K562 (cell line): ENCODE measurements around the gene FMOD. TPM values are rescaled to one million over a fixed set of nuclear protein-coding genes. Genes with fewer than 3 reads are reported as not detected.

Source experiments
- E2F6 ChIP-seq, 2 experiments: IDR thresholded peaks; 2 replicates each; pipeline ENCODE4 v1.6.1; 2011; ENCODE audit warnings: borderline replicate concordance in 1 of 2, control low read depth in 1 of 2, low read depth in 1 of 2, low read length in 1 of 2, mild to moderate bottlenecking in 1 of 2, mixed read lengths in 1 of 2, moderate library complexity in 1 of 2; ENCODE audit not compliant: insufficient read depth in 1 of 2, insufficient read length in 1 of 2, poor library complexity in 1 of 2, severe bottlenecking in 1 of 2; ENCODE audit errors: extremely low read depth in 1 of 2
- ELF1 ChIP-seq: fragments of 200-800 bp; sonication (Bioruptor generic); IDR thresholded peaks from 2 replicates; pipeline ENCODE4 v1.6.1; 2016; ENCODE audit warnings: missing genetic modification characterization, missing compliant biosample characterization
- FUS ChIP-seq: fragments of 200-400 bp; formaldehyde crosslinking; optimal IDR thresholded peaks from 2 replicates; pipeline ENCODE3; 2017; ENCODE audit warnings: low read depth, low read length
- GATAD2B ChIP-seq: fragments of 450-650 bp; IDR thresholded peaks from 2 replicates; pipeline ENCODE4 v1.6.1; 2017; ENCODE audit warnings: mild to moderate bottlenecking, borderline replicate concordance
- KLF10 ChIP-seq: fragments of 250-450 bp; sonication (Bioruptor Pico); IDR thresholded peaks from 2 replicates; pipeline ENCODE4 v1.6.1; 2021; ENCODE audit warnings: matching md5 sums
- KLF13 ChIP-seq: fragments of 450-650 bp; IDR thresholded peaks from 2 replicates; pipeline ENCODE4 v1.6.1; 2016; ENCODE audit warnings: missing genetic modification characterization, low read depth, mild to moderate bottlenecking, missing compliant biosample characterization, moderate library complexity, borderline replicate concordance
- MGA ChIP-seq: fragments of 450-650 bp; IDR thresholded peaks from 2 replicates; pipeline ENCODE4 v1.6.1; 2016; ENCODE audit warnings: mild to moderate bottlenecking, moderate library complexity
- SAFB2 ChIP-seq: fragments of 200-400 bp; formaldehyde crosslinking; IDR thresholded peaks from 2 replicates; pipeline ENCODE4 v1.6.1; 2018; ENCODE audit warnings: borderline replicate concordance, low read length, low read depth, moderate library complexity; ENCODE audit not compliant: severe bottlenecking
- SMARCA5 ChIP-seq: fragments of 450-650 bp; IDR thresholded peaks from 2 replicates; pipeline ENCODE4 v1.6.1; 2016
- ZNF175 ChIP-seq: fragments of 200-800 bp; sonication (Bioruptor generic); IDR thresholded peaks from 2 replicates; pipeline ENCODE4 v1.6.1; 2016; ENCODE audit warnings: low read depth, mild to moderate bottlenecking, missing genetic modification characterization, missing compliant biosample characterization
- ZNF3 ChIP-seq: fragments of 250-450 bp; sonication (Bioruptor Pico); IDR thresholded peaks from 2 replicates; pipeline ENCODE4 v1.5.0; 2021; ENCODE audit warnings: mild to moderate bottlenecking, moderate library complexity
- ZNF41 ChIP-seq: fragments of 250-450 bp; sonication (Bioruptor Pico); conservative IDR thresholded peaks from 2 replicates; pipeline ENCODE4 v1.4.0; 2020; ENCODE audit warnings: mild to moderate bottlenecking
- ZNF551 ChIP-seq: fragments of 250-450 bp; sonication (Bioruptor Pico); IDR thresholded peaks from 2 replicates; pipeline ENCODE4 v1.5.0; 2021; ENCODE audit warnings: mild to moderate bottlenecking, moderate library complexity
- ZNF561 ChIP-seq: fragments of 450-650 bp; formaldehyde crosslinking; conservative IDR thresholded peaks from 2 replicates; pipeline ENCODE4 v1.4.0; 2020; ENCODE audit warnings: mild to moderate bottlenecking, moderate library complexity
- ZNF77 ChIP-seq: fragments of 250-450 bp; sonication (Bioruptor Pico); IDR thresholded peaks from 2 replicates; pipeline ENCODE4 v1.5.0; 2020
- polyA plus RNA-seq, 8 experiments: library from polyadenylated mRNA; depleted of rRNA in 4 of 8; stranded (reverse) in 5 of 8; unstranded in 3 of 8; fragments of >200 nt; fragmentation: Nextera tagmentation in 2 of 8; fragmentation: Illumina TruSeq in 1 of 8; extraction: Ambion mirVana in 2 of 8; extraction: Trizol in 1 of 8; gene quantifications; 2 replicates each; pipeline versions ENCODE4 v1.2.1 to v1.2.3, GENCODE V29; 2011 to 2014; ENCODE audit warnings: inconsistent platforms in 1 of 8, missing spikeins in 1 of 8
- total RNA-seq, 7 experiments: library from RNA; depleted of rRNA in 6 of 7; stranded (reverse); fragments of >200 nt in 6 of 7; fragmentation: Illumina TruSeq in 2 of 7; extraction: Trizol in 2 of 7; gene quantifications; 2 replicates each; pipeline versions ENCODE4 v1.2.1 to v1.2.3, GENCODE V29; 2011 to 2021; ENCODE audit warnings: low replicate concordance in 1 of 7

Gene FMOD
- total and polyA plus RNA-seq, 9 of the 15 experiments (the other 6 are each of a cell fraction or from before 2014, with no cell fraction given): 0.03 to 0.13 (median 0.03) TPM; not detected in 6

- TF ChIP-seq SAFB2: no peak
- TF ChIP-seq ZNF561 (CRISPR knock-in tag): no peak
- no peak for TF ChIP-seq GATAD2B
- peak in 1 of 2 experiments; percentile 37 for TF ChIP-seq E2F6 (IDR thresholded peaks at IDR 0.05; ENCODE audit: borderline replicate concordance in 1 of 2, extremely low read depth in 1 of 2, insufficient read depth in 1 of 2, insufficient read length in 1 of 2, low read depth in 1 of 2, low read length in 1 of 2, poor library complexity in 1 of 2, severe bottlenecking in 1 of 2)
- no peak for TF ChIP-seq ZNF41 (CRISPR knock-in tag)
- TF ChIP-seq ZNF3 (CRISPR knock-in tag): no peak
- TF ChIP-seq KLF13: no peak
- TF ChIP-seq ZNF551: no peak
- TF ChIP-seq MGA: no peak
- TF ChIP-seq ZNF77: no peak
- no peak for TF ChIP-seq FUS
- no peak for TF ChIP-seq ZNF175 (CRISPR knock-in tag)
- no peak for TF ChIP-seq SMARCA5
- no peak; the same call in 1 of the 2 replicates for TF ChIP-seq ELF1
- no peak for TF ChIP-seq KLF10 (CRISPR knock-in tag)
Measured at GRCh38 chr1:203326830-203327683, 23.9 kb downstream of the FMOD start (continued).
